GM19455 (cell line): Measurements from ENCODE around the gene GPR39.

Experiments
- ATAC-seq: cut with Tn5 transposase; IDR thresholded peaks from one replicate; pipeline ENCODE4 v1.9.1; 2021; ENCODE audit not compliant: unreplicated experiment

GPR39 gene

GRCh38 chr2:132668987-132669907, 252.6 kb downstream of the GPR39 start:
- ATAC-seq: no peak

GRCh38 chr2:132669908-132670495, 253.4 kb downstream of the GPR39 start, which contains the start of gene LYPD1:
LYPD1 (minus strand) TSS chr2:132670205; CDS start chr2:132669932, 273 bp downstream.
- ATAC-seq: no peak

DNA sequence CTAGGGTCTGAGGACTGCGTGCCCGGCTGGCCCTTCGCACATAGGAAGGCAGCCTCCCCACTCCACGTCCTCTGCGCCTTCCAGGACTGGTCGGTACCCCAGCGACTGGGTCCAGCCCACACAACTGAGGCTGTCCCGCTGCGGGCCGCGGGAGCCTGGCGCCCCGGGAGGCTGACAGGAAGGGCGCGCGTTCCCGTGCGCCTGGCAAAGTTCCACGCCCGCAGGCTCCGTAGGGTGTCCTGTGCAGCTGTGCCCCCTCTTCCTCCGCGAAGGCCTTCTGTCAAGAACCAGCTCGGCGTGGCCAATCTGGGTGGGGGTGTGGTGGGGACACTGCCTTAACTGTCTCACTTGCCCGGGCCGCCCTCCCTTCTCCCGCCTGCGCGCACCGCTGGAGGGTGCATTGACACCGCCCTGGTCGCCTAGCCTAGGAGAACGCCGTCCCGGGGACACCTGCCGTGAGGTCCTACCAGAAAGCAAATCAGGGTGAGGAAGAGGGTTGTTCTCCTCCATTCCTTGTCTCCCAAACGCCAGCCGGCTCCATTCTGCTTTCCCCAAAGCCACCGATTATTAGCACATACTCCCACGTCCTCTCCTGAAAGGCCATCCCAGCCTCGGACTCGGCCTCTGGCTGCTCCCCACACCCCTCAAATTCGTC, 254.0 kb downstream of the GPR39 start:
- ATAC-seq: no peak

- no peak for ATAC-seq
Measured at GRCh38 chr2:132671151-132671835, 254.7 kb downstream of the GPR39 start.

DNA sequence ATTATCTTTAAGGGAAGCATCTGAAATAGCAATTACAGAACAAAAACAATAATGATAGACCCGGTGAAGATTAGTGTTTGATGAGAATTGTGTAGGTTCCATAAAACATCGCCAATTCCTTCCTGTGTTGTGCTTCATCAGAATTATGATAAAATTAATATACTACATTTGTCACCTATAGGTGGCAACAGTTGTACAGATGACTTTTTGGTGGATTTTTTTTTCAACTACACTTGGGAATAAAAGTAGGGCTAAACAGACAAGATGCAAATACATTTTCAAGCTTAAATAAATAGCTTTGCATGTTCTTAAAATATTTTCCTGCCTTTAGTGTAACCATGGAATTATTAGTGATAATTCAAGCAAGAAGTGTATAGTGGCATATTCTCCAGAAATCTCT, 260.4 kb downstream of the GPR39 start:
- ATAC-seq: no peak

DNA sequence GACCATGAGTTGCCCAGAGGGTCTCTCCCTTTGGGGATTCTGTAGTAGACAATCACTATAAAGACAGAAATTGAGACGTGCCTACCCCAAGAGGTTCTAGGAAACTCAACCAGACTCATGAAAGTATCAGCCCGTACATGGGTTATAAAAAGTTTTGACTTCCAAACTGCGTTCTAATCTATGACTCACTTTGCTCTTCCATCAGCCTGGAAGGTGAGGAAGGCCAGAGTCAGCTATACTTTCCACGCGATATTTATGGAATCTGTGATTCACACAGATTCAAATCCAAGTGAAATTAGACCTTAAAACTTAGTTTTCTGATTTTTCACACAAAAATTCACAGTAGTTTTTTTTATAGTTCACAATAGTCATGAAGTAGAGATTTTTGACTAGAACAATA, 261.1 kb downstream of the GPR39 start:
- ATAC-seq: no peak

DNA sequence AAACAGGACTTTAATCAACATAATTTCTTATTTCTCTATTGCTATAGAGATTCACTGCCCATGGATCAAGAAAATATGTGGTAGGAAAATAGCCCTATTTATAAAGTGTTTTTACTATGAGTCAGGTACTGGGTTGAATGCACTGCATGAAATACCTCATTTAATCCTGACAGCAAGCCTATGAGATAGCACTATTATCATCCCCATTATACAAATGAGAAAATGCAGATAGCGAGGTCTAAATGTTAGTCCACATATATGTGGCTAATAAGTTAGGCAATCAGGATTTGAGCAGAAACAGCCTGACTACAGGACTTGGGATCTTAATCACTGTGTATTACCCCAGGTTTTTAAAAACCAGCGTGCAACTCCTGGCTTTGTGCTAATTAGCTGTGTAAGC, 261.9 kb downstream of the GPR39 start:
- ATAC-seq: no peak

DNA sequence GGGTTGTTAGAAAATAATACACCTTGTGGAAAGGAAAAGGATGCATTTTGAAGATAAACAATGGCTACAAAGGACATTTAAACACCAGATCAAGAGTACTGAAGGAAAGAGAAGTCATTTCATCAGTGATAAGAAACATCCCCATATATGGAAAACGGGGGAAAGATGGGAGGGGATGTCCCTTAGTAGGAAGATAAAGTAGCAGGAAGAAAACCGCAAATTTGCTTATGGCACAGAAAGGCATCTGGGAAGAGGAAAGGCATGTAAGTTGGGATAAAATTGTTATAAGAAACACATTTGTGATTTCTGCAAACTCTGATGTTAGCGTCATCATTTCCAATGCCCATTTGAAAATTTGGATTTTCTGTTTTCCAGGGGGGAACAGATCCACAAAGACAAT, 263.9 kb downstream of the GPR39 start:
- no peak for ATAC-seq

- ATAC-seq: no peak
Measured at GRCh38 chr2:132681766-132682165, 265.2 kb downstream of the GPR39 start.

- no peak for ATAC-seq
Measured at GRCh38 chr2:132690664-132691303, 274.2 kb downstream of the GPR39 start.

- no peak for ATAC-seq
Measured at GRCh38 chr2:132691556-132691955, 275.0 kb downstream of the GPR39 start.

DNA sequence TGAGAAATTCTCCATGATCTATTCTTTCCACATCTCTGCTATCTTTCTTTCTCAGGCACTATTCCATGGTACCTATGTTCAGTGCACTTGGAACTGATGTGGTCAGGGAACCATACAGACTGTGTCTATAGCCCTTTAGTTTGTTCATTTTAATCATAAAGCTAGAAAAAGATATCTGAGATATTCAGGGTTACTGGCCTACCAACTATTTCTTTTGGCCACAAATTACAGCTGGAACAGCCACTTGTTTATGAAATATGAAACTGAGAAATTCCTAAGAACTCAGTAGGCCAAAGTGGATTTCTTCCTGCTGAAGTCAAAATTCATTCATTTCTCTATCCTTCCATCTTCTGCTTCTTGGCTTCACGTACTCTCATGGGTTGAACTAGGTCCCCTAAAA, 276.2 kb downstream of the GPR39 start:
- ATAC-seq: no peak
